Measurements from ENCODE around the gene IPO13. TPM values are rescaled to one million over a fixed set of nuclear protein-coding genes. Genes with fewer than 3 reads are reported as not detected.

Gene IPO13
- polyA plus RNA-seq, 1 of the 3 experiments (the other 2 are of a cell fraction), result 15.5 TPM

- Histone ChIP-seq H3K9me3 (no peaks in the 10 kb centered on the region), H3K36me3 (replicated peaks in 1 of 2; ENCODE audit: control insufficient read depth in 1 of 2, insufficient read depth in 2 of 2, low read length in 1 of 2) (peaks cover 4 to 21% of the 10 kb centered on the region in 2 experiments), H4K20me1 (ENCODE audit: insufficient read depth) (peaks cover 10% of the 10 kb centered on the region), H3K4me2 (no peak overlapping the region), H3F3A (replicated peaks; ENCODE audit: insufficient read depth) (no peaks in the 10 kb centered on the region), H3K79me2 (ENCODE audit: insufficient read depth) (peaks cover 42% of the 10 kb centered on the region), H2AFZ (ENCODE audit: low read depth) (no peak overlapping the region), H3K27ac (ENCODE audit: low read depth in 2 of 2, low read length in 1 of 2) (no peak overlapping the region), H3K4me1 (ENCODE audit: control insufficient read depth in 1 of 2, insufficient read depth in 2 of 2, low read depth in 1 of 2, low read length in 1 of 2) (peaks cover 0 to 19% of the 10 kb centered on the region in 2 experiments; a peak in 1 of 4 replicates), H3K4me3 (ENCODE audit: low read depth in 2 of 2, low read length in 1 of 2) (no peak overlapping the region), H3K9ac (no peak overlapping the region), H3K27me3 (ENCODE audit: insufficient read depth) (no peaks in the 10 kb centered on the region), H3K9me2 (no peaks in the 10 kb centered on the region)
- no peak for DNase-seq
- CTCF ChIA-PET, result interaction anchor here (1.1 to 2.1 kb wide), 4 partner anchors 11 to 53 kb away, joined by 4 to 5 read pairs (median 4); no protein-coding TSS in a partner anchor
- POLR2A ChIA-PET, result interaction anchor here (0.6 kb wide), 1 partner anchor 694 kb away, joined by 5 read pairs; no protein-coding TSS in a partner anchor
- 92% methylated on average over 12 of the region's 12 CpGs for WGBS (ENCODE audit: low lambda C conversion rate)
- TF ChIP-seq RFX5 (IDR thresholded peaks at IDR 0.05; ENCODE audit: low read length), result no peak
- no peak for TF ChIP-seq NRF1 (IDR thresholded peaks at IDR 0.05; ENCODE audit: low read depth, low read length)
- TF ChIP-seq, protein P1, sequence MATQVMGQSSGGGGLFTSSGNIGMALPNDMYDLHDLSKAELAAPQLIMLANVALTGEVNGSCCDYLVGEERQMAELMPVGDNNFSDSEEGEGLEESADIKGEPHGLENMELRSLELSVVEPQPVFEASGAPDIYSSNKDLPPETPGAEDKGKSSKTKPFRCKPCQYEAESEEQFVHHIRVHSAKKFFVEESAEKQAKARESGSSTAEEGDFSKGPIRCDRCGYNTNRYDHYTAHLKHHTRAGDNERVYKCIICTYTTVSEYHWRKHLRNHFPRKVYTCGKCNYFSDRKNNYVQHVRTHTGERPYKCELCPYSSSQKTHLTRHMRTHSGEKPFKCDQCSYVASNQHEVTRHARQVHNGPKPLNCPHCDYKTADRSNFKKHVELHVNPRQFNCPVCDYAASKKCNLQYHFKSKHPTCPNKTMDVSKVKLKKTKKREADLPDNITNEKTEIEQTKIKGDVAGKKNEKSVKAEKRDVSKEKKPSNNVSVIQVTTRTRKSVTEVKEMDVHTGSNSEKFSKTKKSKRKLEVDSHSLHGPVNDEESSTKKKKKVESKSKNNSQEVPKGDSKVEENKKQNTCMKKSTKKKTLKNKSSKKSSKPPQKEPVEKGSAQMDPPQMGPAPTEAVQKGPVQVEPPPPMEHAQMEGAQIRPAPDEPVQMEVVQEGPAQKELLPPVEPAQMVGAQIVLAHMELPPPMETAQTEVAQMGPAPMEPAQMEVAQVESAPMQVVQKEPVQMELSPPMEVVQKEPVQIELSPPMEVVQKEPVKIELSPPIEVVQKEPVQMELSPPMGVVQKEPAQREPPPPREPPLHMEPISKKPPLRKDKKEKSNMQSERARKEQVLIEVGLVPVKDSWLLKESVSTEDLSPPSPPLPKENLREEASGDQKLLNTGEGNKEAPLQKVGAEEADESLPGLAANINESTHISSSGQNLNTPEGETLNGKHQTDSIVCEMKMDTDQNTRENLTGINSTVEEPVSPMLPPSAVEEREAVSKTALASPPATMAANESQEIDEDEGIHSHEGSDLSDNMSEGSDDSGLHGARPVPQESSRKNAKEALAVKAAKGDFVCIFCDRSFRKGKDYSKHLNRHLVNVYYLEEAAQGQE (IDR thresholded peaks at IDR 0.05; ENCODE audit: low read depth, low read length), result no peak
- TF ChIP-seq EP300 (IDR thresholded peaks at IDR 0.05; ENCODE audit: borderline replicate concordance in 1 of 2, low read depth in 1 of 2, low read length in 1 of 2), result no peak
- no peak for TF ChIP-seq MEF2A (IDR thresholded peaks at IDR 0.05; ENCODE audit: borderline replicate concordance, low read depth)
- no peak for TF ChIP-seq YY1 (IDR thresholded peaks at IDR 0.05; ENCODE audit: low read depth)
- TF ChIP-seq RAD21 (IDR thresholded peaks at IDR 0.05; ENCODE audit: low read length), result no peak
- TF ChIP-seq, protein P2, sequence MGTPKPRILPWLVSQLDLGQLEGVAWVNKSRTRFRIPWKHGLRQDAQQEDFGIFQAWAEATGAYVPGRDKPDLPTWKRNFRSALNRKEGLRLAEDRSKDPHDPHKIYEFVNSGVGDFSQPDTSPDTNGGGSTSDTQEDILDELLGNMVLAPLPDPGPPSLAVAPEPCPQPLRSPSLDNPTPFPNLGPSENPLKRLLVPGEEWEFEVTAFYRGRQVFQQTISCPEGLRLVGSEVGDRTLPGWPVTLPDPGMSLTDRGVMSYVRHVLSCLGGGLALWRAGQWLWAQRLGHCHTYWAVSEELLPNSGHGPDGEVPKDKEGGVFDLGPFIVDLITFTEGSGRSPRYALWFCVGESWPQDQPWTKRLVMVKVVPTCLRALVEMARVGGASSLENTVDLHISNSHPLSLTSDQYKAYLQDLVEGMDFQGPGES (IDR thresholded peaks at IDR 0.05; ENCODE audit: low read depth, low read length), result no peak
- TF ChIP-seq TEAD4 (IDR thresholded peaks at IDR 0.05; ENCODE audit: borderline replicate concordance, insufficient read depth), result no peak
- TF ChIP-seq MXI1 (IDR thresholded peaks at IDR 0.05; ENCODE audit: low read depth, low read length), result no peak
- TF ChIP-seq, protein P3, sequence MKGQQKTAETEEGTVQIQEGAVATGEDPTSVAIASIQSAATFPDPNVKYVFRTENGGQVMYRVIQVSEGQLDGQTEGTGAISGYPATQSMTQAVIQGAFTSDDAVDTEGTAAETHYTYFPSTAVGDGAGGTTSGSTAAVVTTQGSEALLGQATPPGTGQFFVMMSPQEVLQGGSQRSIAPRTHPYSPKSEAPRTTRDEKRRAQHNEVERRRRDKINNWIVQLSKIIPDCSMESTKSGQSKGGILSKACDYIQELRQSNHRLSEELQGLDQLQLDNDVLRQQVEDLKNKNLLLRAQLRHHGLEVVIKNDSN (IDR thresholded peaks at IDR 0.05; ENCODE audit: borderline replicate concordance, low read depth), result no peak
- no peak for TF ChIP-seq EZH2phosphoT487 (IDR thresholded peaks at IDR 0.05; ENCODE audit: borderline replicate concordance, low read depth)
- TF ChIP-seq SIN3A (IDR thresholded peaks at IDR 0.05; ENCODE audit: borderline replicate concordance, low read depth, low read length), result no peak
- no peak for TF ChIP-seq USF2 (IDR thresholded peaks at IDR 0.05; ENCODE audit: borderline replicate concordance, low read depth, low read length)
- no peak for TF ChIP-seq RCOR1 (IDR thresholded peaks at IDR 0.05; ENCODE audit: low read length)
- no peak for TF ChIP-seq FOXJ3 (CRISPR knock-in tag; IDR thresholded peaks at IDR 0.05)
Observed at GRCh38 chr1:43983253-43983899, 36.6 kb downstream of the IPO13 start.

Data from SK-N-SH (cell line).